GM23338 (cell line): ENCODE data around the gene HSP90AB1. TPM values are rescaled to one million over a fixed set of nuclear protein-coding genes. Genes with fewer than 3 reads are reported as not detected.

Experiments
- ATAC-seq: fragments of 200-7000 bp; cut with Tn5 transposase; 3 replicates; pipeline ENCODE4 v1.9.1; 2020
- DNase-seq: peaks from one replicate; pipeline ENCODE4 v3.0.0-alpha.2; 2015; ENCODE audit warnings: low spot score
- H2AFZ ChIP-seq: fragments of 200-600 bp; sonication (generic); 2 replicates; pipeline ENCODE4 v1.8.0; 2016; ENCODE audit warnings: antibody characterized with exemption, mild to moderate bottlenecking, moderate library complexity
- H3F3A ChIP-seq: fragments of 200-600 bp; sonication (generic); replicated peaks from 2 replicates; pipeline ENCODE4 v1.8.0; 2017; ENCODE audit warnings: antibody characterized with exemption, mixed run types, low read depth
- H3K27ac ChIP-seq: fragments of 200-600 bp; sonication (generic); 2 replicates; pipeline ENCODE4 v1.6.1; 2016; ENCODE audit warnings: low read depth
- H3K27me3 ChIP-seq: fragments of 200-600 bp; sonication (generic); 2 replicates; pipeline ENCODE4 v1.8.0; 2016; ENCODE audit warnings: mild to moderate bottlenecking, mixed run types, moderate library complexity; ENCODE audit not compliant: insufficient read depth
- H3K36me3 ChIP-seq: fragments of 200-600 bp; sonication (generic); 2 replicates; pipeline ENCODE4 v1.8.0; 2016; ENCODE audit warnings: mild to moderate bottlenecking; ENCODE audit not compliant: insufficient read depth
- H3K4me1 ChIP-seq: fragments of 200-600 bp; sonication (generic); 2 replicates; pipeline ENCODE4 v1.8.0; 2016; ENCODE audit warnings: mild to moderate bottlenecking, moderate library complexity; ENCODE audit not compliant: insufficient read depth
- H3K4me2 ChIP-seq: fragments of 200-600 bp; sonication (generic); 2 replicates; pipeline ENCODE4 v1.7.1; 2017; ENCODE audit warnings: mixed run types
- H3K4me3 ChIP-seq: fragments of 200-600 bp; sonication (generic); 2 replicates; pipeline ENCODE4 v1.6.1; 2016; ENCODE audit warnings: mixed run types
- H3K79me2 ChIP-seq: fragments of 200-600 bp; sonication (generic); replicated peaks from 2 replicates; pipeline ENCODE4 v1.8.0; 2017; ENCODE audit warnings: mild to moderate bottlenecking; ENCODE audit not compliant: insufficient read depth
- H3K9me2 ChIP-seq: fragments of 200-600 bp; sonication (generic); 2 replicates; pipeline ENCODE4 v1.8.0; 2017; ENCODE audit not compliant: insufficient read depth
- H4K20me1 ChIP-seq: fragments of 200-600 bp; sonication (generic); replicated peaks from 2 replicates; pipeline ENCODE4 v1.8.0; 2017; ENCODE audit warnings: mild to moderate bottlenecking; ENCODE audit not compliant: insufficient read depth
- H3K27ac Mint-ChIP-seq: 2 replicates; pipeline ENCODE4 v1.8.0; 2020; ENCODE audit warnings: inconsistent platforms, mild to moderate bottlenecking, moderate library complexity, mixed read lengths
- H3K27me3 Mint-ChIP-seq: 3 replicates; pipeline ENCODE4 v1.8.0; 2022; ENCODE audit warnings: low read depth, mild to moderate bottlenecking, moderate library complexity, mixed read lengths, inconsistent platforms; ENCODE audit not compliant: insufficient read depth, poor library complexity
- H3K36me3 Mint-ChIP-seq: 3 replicates; pipeline ENCODE4 v1.8.0; 2021; ENCODE audit warnings: low read depth, mild to moderate bottlenecking, inconsistent platforms, moderate library complexity, mixed read lengths
- H3K4me1 Mint-ChIP-seq: 3 replicates; pipeline ENCODE4 v1.8.0; 2020; ENCODE audit warnings: mild to moderate bottlenecking, inconsistent platforms, mixed read lengths
- H3K4me3 Mint-ChIP-seq: 3 replicates; pipeline ENCODE4 v1.8.0; 2021; ENCODE audit warnings: moderate library complexity, mild to moderate bottlenecking, inconsistent platforms, mixed read lengths
- H3K9me3 Mint-ChIP-seq: 3 replicates; pipeline ENCODE4 v1.8.0; 2020; ENCODE audit warnings: moderate library complexity, mild to moderate bottlenecking, inconsistent platforms, mixed read lengths
- JUNB ChIP-seq: IDR thresholded peaks from one replicate; pipeline ENCODE4 v1.6.1; 2016; ENCODE audit warnings: antibody characterized with exemption; ENCODE audit not compliant: unreplicated experiment
- NANOG ChIP-seq: IDR thresholded peaks from 2 replicates; pipeline ENCODE4 v1.6.1; 2016; ENCODE audit warnings: antibody characterized with exemption, borderline replicate concordance
- POLR2AphosphoS5 ChIP-seq: IDR thresholded peaks from 2 replicates; pipeline ENCODE4 v1.6.1; 2016; ENCODE audit warnings: antibody characterized with exemption, low read depth
- REST ChIP-seq: IDR thresholded peaks from one replicate; pipeline ENCODE4 v1.6.1; 2018; ENCODE audit warnings: antibody characterized with exemption; ENCODE audit not compliant: unreplicated experiment
- STAT1 ChIP-seq: IDR thresholded peaks from one replicate; pipeline ENCODE4 v1.6.1; 2016; ENCODE audit warnings: antibody characterized with exemption; ENCODE audit not compliant: unreplicated experiment
- ZNF462 ChIP-seq: fragments of 250-450 bp; sonication (Bioruptor Pico); IDR thresholded peaks from 2 replicates; pipeline ENCODE4 v1.5.0; 2020; ENCODE audit warnings: mild to moderate bottlenecking, moderate library complexity
- polyA plus RNA-seq: library from polyadenylated mRNA; unstranded; fragments of >200 nt; fragmentation: Nextera tagmentation; extraction: Ambion mirVana; gene quantifications from 2 replicates; pipeline ENCODE4 v1.2.1, GENCODE V29; 2016
- total RNA-seq: library from RNA; depleted of rRNA; stranded (reverse); fragments of >200 nt; shearing (Covaris generic); gene quantifications from 2 replicates; pipeline ENCODE4 v1.2.3, GENCODE V29; 2014

HSP90AB1 gene
- total and polyA plus RNA-seq, 2 experiments from 2014 or later: 1,425 to 2,361 TPM

- Histone ChIP-seq H3K79me2 (peaks cover 65% of the 10 kb centered on the region), H2AFZ (no peak overlapping the region), H3K4me2 (no peak overlapping the region), H3K27ac (peak overlapping the region; percentile 99; the same call in 1 of the 2 replicates), H3K9me2 (no peaks in the 10 kb centered on the region), H3K4me1 (peaks cover 19% of the 10 kb centered on the region), H3K27me3 (no peaks in the 10 kb centered on the region), H3K36me3 (peaks cover 65% of the 10 kb centered on the region), H3F3A (peaks cover 93% of the 10 kb centered on the region), H3K4me3 (no peak overlapping the region), H4K20me1 (peaks cover 63% of the 10 kb centered on the region)
- no peak for TF ChIP-seq JUNB
- peak; percentile 37; the same call in 1 of the 2 replicates for TF ChIP-seq POLR2AphosphoS5
- TF ChIP-seq REST: no peak
- no peak for TF ChIP-seq ZNF462
- no peak for TF ChIP-seq STAT1
- no peak for TF ChIP-seq NANOG
- H3K36me3 Mint-ChIP-seq: peaks cover 94% of the 10 kb centered on the region
- ATAC-seq: no peak
- peaks cover 13% of the 10 kb centered on the region for H3K9me3 Mint-ChIP-seq
- H3K4me3 Mint-ChIP-seq: peak overlapping the region; percentile 49
- DNase-seq: no peak
- H3K27ac Mint-ChIP-seq: peak overlapping the region; percentile 72
- H3K4me1 Mint-ChIP-seq: peaks cover 62% of the 10 kb centered on the region
- H3K27me3 Mint-ChIP-seq: peaks cover 76% of the 10 kb centered on the region
Measured at GRCh38 chr6:44251576-44252524, 4.9 kb downstream of the HSP90AB1 start.
